Neutrophil (primary cell): Measurements from ENCODE around the gene KRTAP4-8.
"Not testable (repeated sequence)": the region's sequence is repeated elsewhere in the genome, so short reads cannot be mapped to it uniquely, and the experiment has no call there.

Source experiments
- H3K27ac ChIP-seq: fragments of 200-600 bp; sonication (generic); 2 replicates; pipeline ENCODE4 v1.5.1; 2016; ENCODE audit warnings: mild to moderate bottlenecking, moderate library complexity
- H3K27me3 ChIP-seq: fragments of 200-600 bp; sonication (generic); 2 replicates; pipeline ENCODE4 v1.6.0; 2016; ENCODE audit warnings: mild to moderate bottlenecking
- H3K36me3 ChIP-seq: fragments of 200-600 bp; sonication (generic); 2 replicates; pipeline ENCODE4 v1.5.1; 2017
- H3K4me1 ChIP-seq, 2 experiments: fragments of 200-600 bp in 1 of 2; sonication (generic) in 1 of 2; 1 replicate in 1 of 2; 2 replicates in 1 of 2; pipeline versions ENCODE4 v1.5.1 to v1.6.1; 2013 to 2016; ENCODE audit warnings: low read depth in 1 of 2, low read length in 1 of 2, mild to moderate bottlenecking in 1 of 2, moderate library complexity in 1 of 2; ENCODE audit not compliant: control insufficient read depth in 1 of 2, insufficient read depth in 1 of 2
- H3K4me3 ChIP-seq, 2 experiments: fragments of 200-600 bp in 1 of 2; sonication (generic) in 1 of 2; 1 replicate in 1 of 2; 2 replicates in 1 of 2; pipeline ENCODE4 v1.5.1; 2013 to 2016; ENCODE audit warnings: low read depth in 1 of 2, low read length in 1 of 2, mild to moderate bottlenecking in 1 of 2, moderate library complexity in 1 of 2
- H3K9me3 ChIP-seq: fragments of 200-600 bp; sonication (generic); 2 replicates; pipeline ENCODE4 v1.5.1; 2016
- CTCF ChIP-seq: fragments of 200-600 bp; sonication (generic); IDR thresholded peaks from 2 replicates; pipeline ENCODE4 v1.5.1; 2016; ENCODE audit warnings: antibody characterized with exemption

KRTAP4-8 gene

GRCh38 chr17:41098481-41098880, 539 bp upstream of the KRTAP4-8 start:
- Histone ChIP-seq H3K4me3 (no peak overlapping the region), H3K27ac (no peak overlapping the region), H3K4me1 (no peaks in the 10 kb centered on the region), H3K36me3 (no peaks in the 10 kb centered on the region), H3K9me3 (no peaks in the 10 kb centered on the region), H3K27me3 (no peaks in the 10 kb centered on the region)
- TF ChIP-seq CTCF, result no peak

DNA sequence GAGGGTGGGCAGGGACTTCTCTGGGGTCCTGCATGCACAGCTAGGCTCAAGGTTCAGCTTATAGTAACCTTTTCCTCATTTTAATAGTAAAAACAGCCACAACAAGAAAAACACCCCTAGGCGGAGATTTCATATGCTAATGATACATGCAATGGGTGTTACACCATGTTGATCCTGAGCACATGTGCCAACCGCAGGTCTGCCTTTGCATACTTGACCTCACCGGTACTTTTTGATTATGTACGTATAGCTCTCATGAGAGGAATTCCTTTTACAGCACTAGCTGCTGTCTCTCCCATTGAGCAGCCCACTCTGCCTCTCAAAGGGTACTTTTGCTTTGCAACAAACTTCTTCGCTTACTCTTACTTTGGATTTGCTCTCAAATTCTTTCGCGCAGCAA, 1.9 kb downstream of the KRTAP4-8 start:
- Histone ChIP-seq H3K4me1 (no peaks in the 10 kb centered on the region), H3K4me3 (no peak overlapping the region), H3K36me3 (no peaks in the 10 kb centered on the region), H3K9me3 (no peaks in the 10 kb centered on the region), H3K27ac (no peak overlapping the region), H3K27me3 (no peaks in the 10 kb centered on the region)
- no peak for TF ChIP-seq CTCF

DNA sequence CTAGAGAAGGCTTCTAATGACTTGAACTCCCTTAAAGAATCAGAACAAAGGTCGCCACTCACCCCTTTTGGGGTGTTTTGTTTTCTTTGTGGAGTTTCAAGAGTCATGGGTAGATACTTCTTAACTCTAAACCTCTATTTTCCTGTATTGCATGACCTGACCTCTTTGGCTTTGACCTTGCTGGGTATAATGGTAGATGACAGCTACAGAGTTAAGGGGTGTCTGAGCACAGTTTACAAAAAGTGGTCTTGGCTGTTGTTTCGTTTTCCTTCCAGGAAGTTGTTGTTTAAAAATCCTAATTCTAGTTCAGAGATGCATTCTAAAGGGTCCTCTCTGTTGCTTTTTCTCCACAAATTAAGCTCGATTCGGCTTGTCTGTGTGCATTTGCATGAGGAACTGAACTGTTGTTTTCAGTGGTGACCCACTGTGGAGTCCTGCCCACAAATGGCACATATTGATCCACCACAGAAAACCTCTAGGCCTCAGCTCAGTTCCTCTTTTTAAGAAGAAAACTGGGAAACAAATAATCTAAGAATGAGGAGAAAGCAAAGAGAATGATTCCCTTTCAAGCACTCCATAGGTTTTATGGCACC, 9.1 kb downstream of the KRTAP4-8 start:
- not testable (repeated sequence) for H3K27ac ChIP-seq, H3K36me3 ChIP-seq, H3K9me3 ChIP-seq

GRCh38 chr17:41084100-41084856, 13.7 kb downstream of the KRTAP4-8 start, which contains the start of gene KRTAP4-7:
TSS of gene KRTAP4-7 (plus strand) at chr17:41084150. CDS start at chr17:41084207, 57 bp downstream.
- not testable (repeated sequence) for H3K4me3 ChIP-seq, H3K9me3 ChIP-seq, H3K27me3 ChIP-seq, H3K36me3 ChIP-seq, H3K4me1 ChIP-seq, H3K27ac ChIP-seq

More for the DNA sequence above, 9.1 kb downstream of the KRTAP4-8 start:
- not testable (repeated sequence) for H3K27me3 ChIP-seq, H3K4me3 ChIP-seq, H3K4me1 ChIP-seq

DNA sequence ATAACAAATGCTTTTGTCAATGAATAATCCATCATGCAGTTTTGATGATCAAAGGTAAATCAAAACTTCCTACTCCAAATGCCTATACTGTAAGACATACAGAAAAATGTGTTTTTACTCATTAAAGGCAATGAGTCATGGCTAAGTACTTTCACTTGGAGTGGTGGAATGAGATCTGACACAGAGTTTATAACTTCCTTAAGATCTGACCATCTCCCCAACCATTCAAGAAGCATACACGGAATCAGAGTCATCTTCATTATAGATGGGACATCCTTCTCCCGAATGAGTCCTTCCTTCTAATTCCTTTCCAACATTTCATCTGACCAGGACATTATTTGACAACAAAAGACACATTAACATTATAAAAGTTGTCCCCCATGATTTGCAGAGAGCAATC, 14.5 kb downstream of the KRTAP4-8 start:
- H3K4me3 ChIP-seq, H3K27me3 ChIP-seq, H3K9me3 ChIP-seq, H3K36me3 ChIP-seq, H3K27ac ChIP-seq, H3K4me1 ChIP-seq: not testable (repeated sequence)

DNA sequence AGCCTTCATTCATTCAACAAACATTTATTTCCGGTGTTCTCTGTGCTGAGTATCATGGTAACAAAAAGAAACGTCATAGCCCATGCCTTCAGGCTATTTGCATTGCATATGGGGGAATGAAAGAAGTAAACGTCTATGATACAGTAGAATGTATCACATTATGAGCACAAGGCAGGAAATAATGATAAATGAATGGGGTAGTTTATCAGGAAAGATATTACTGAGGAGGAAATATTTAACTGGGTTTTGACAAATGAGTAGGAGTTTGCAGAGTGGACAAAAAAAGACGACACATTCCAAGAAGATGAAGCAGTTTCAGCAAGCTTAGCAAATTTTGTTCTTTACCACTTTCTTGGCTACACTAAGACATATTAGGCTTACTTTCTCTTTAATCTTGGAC, 15.3 kb downstream of the KRTAP4-8 start:
- no peak for TF ChIP-seq CTCF
- Histone ChIP-seq H3K27ac (no peak overlapping the region), H3K36me3 (no peaks in the 10 kb centered on the region)

GRCh38 chr17:41076788-41077187, 21.2 kb downstream of the KRTAP4-8 start:
- Histone ChIP-seq H3K4me3 (no peak overlapping the region), H3K9me3 (no peaks in the 10 kb centered on the region), H3K27ac (no peak overlapping the region), H3K36me3 (no peaks in the 10 kb centered on the region), H3K4me1 (no peaks in the 10 kb centered on the region), H3K27me3 (peaks cover 10% of the 10 kb centered on the region)
- TF ChIP-seq CTCF, result no peak

More for the DNA sequence above, 15.3 kb downstream of the KRTAP4-8 start:
- Histone ChIP-seq H3K4me3 (no peak overlapping the region), H3K9me3 (no peaks in the 10 kb centered on the region), H3K27me3 (no peaks in the 10 kb centered on the region), H3K4me1 (no peaks in the 10 kb centered on the region)
